Right ventricle myocardium superior (tissue), 1 donor: ENCODE measurements around the gene TAF4. TPM values are rescaled to one million over a fixed set of nuclear protein-coding genes. Genes with fewer than 3 reads are reported as not detected.

ENCODE experiments used
- ATAC-seq: fragments of 200-7000 bp; cut with Tn5 transposase; one replicate; pipeline ENCODE4 v1.9.1; 2020; ENCODE audit warnings: mild to moderate bottlenecking; ENCODE audit not compliant: poor library complexity
- DNase-seq: peaks from one replicate; pipeline ENCODE4 v3.0.0-alpha.2; 2020
- intact Hi-C: fragments of 100-400 bp; cut with DNase I; formaldehyde crosslinking; loops from one replicate; pipeline ENCODE4 v1.11.2; 2022
- total RNA-seq: library from RNA; stranded (reverse); fragmentation: NEBNext Ultra II Directional; extraction: Animal tissue kit (Norgen Biotek cat#: 25700); gene quantifications from one replicate; pipeline ENCODE4 v1.2.1, GENCODE V29; 2021
- donor health status: DM: no; HTN: yes; CAD: no; lungs with severe emphysema.

TAF4 gene
- total RNA-seq, 1 donor from 2014 or later = 11.6 TPM

- DNase-seq (peak; percentile 12), ATAC-seq (no peak)
- intact Hi-C loops = no loop called here
These were observed 128.3 kb downstream of the TAF4 start for GRCh38 chr20:61937146-61937962.

- DNase-seq (peak; percentile 23), ATAC-seq (no peak)
- intact Hi-C loops = no loop called here
These were observed 129.0 kb downstream of the TAF4 start for GRCh38 chr20:61936701-61937131.

GRCh38 chr20:61935926-61936700 is 129.6 kb downstream of the TAF4 start:
- peak; percentile 28 for DNase-seq
- no peak for ATAC-seq
- intact Hi-C loops = no loop called here

- intact Hi-C loops = no loop called here
- ATAC-seq = no peak
- DNase-seq = peak; percentile 17
These were observed 130.8 kb downstream of the TAF4 start for GRCh38 chr20:61934716-61935530.

- ATAC-seq = no peak
- intact Hi-C loops = no loop called here
- peak; percentile 20 for DNase-seq
These were observed 131.5 kb downstream of the TAF4 start for GRCh38 chr20:61933951-61934715.

GRCh38 chr20:61933481-61933950 is 132.2 kb downstream of the TAF4 start:
- intact Hi-C loops = no loop called here
- DNase-seq = peak; percentile 11
- no peak for ATAC-seq

- intact Hi-C loops = no loop called here
- ATAC-seq (no peak), DNase-seq (peak; percentile 22)
These were observed 132.8 kb downstream of the TAF4 start for GRCh38 chr20:61932711-61933480.

GRCh38 chr20:61932199-61932592 is 133.5 kb downstream of the TAF4 start:
- DNase-seq (peak; percentile 31), ATAC-seq (no peak)
- intact Hi-C loops = no loop called here

GRCh38 chr20:61931476-61932198 is 134.0 kb downstream of the TAF4 start:
- intact Hi-C loops = no loop called here
- peak; percentile 20 for DNase-seq
- ATAC-seq = no peak

GRCh38 chr20:61930776-61931475 is 134.8 kb downstream of the TAF4 start:
- peak; percentile 27 for DNase-seq

GRCh38 chr20:61929971-61930666 is 135.6 kb downstream of the TAF4 start:
- intact Hi-C loops = no loop called here
- ATAC-seq = no peak
- DNase-seq = peak; percentile 20

More at GRCh38 chr20:61930776-61931475, 134.8 kb downstream of the TAF4 start:
- intact Hi-C loops = no loop called here
- ATAC-seq = no peak

- ATAC-seq (no peak), DNase-seq (no peak)
These were observed 136.1 kb downstream of the TAF4 start for GRCh38 chr20:61929561-61929960.

GRCh38 chr20:61927826-61928541 is 137.7 kb downstream of the TAF4 start:
- peak; percentile 35 for DNase-seq
- intact Hi-C loops = no loop called here
- no peak for ATAC-seq

More at GRCh38 chr20:61929561-61929960, 136.1 kb downstream of the TAF4 start:
- intact Hi-C loops = no loop called here

- intact Hi-C loops = no loop called here
- DNase-seq = peak; percentile 22
These were observed 138.4 kb downstream of the TAF4 start for GRCh38 chr20:61927193-61927825.

GRCh38 chr20:61926796-61927192 is 138.9 kb downstream of the TAF4 start:
- ATAC-seq (no peak), DNase-seq (no peak)
- intact Hi-C loops = no loop called here

More at GRCh38 chr20:61927193-61927825, 138.4 kb downstream of the TAF4 start:
- no peak for ATAC-seq
